ENCODE data around the gene OLFM1.

DNA sequence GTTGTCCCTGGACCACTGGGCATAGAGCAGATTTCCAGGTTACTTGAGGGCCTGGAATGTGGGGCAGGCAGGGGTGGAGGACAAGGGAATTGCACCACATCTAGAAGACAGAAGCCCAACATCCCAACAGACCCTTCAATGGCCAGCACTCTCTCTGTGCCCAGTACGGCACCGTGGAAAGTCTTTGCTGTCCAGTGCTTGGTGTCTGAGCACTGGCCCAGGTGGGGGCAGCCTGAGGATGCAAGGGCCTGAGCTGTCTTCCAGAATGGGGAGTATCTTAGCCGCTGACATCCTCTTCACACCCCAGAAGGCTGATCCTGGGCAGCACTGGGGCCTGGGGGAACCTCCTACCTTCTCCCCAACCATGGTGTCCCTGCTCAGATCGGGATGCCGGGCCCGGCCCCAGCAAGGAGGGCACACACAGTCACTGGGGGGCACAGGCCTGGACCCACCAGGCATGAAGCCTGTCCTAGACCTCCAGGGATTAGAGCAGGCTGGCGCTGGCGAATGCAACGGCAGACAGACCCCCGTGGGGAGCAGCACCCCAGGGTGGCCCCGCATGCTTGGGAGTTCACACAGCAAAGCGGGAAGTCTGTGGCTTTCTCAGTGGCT is 40.6 kb upstream of the OLFM1 start:
- TF ChIP-seq CTCF (IDR thresholded peaks at IDR 0.05), result no peak
- no peak for TF ChIP-seq POLR2AphosphoS5 (IDR thresholded peaks at IDR 0.05; ENCODE audit: low read depth, low read length)

Measured in Panc1 (cell line).